HepG2 (cell line): ENCODE data around the gene CAPN8. TPM values are rescaled to one million over a fixed set of nuclear protein-coding genes. Genes with fewer than 3 reads are reported as not detected.

Experiments
- FOSL2 ChIP-seq: sonication (generic); formaldehyde crosslinking; IDR thresholded peaks from 2 replicates; pipeline ENCODE4 v1.4.0; 2020; ENCODE audit warnings: missing genetic modification reagents
- FOXA1 ChIP-seq, 2 experiments: fragments of 450-650 bp in 1 of 2; sonication (generic) in 1 of 2; formaldehyde crosslinking in 1 of 2; IDR thresholded peaks; 2 replicates each; pipeline versions ENCODE4 v1.4.0 to v1.6.1; 2016 to 2020; ENCODE audit warnings: missing genetic modification reagents in 1 of 2
- SIX4 ChIP-seq: sonication (generic); formaldehyde crosslinking; IDR thresholded peaks from 2 replicates; pipeline ENCODE4 v1.4.0; 2020; ENCODE audit warnings: missing genetic modification reagents
- SMAD1 ChIP-seq: sonication (generic); formaldehyde crosslinking; IDR thresholded peaks from 2 replicates; pipeline ENCODE4 v1.4.0; 2020; ENCODE audit warnings: missing genetic modification reagents, low read depth, mild to moderate bottlenecking, borderline replicate concordance
- SOX13 ChIP-seq, 3 experiments: fragments of 450-650 bp in 1 of 3; sonication (generic) in 1 of 3; formaldehyde crosslinking in 1 of 3; IDR thresholded peaks in 2 of 3; conservative IDR thresholded peaks in 1 of 3; 2 replicates each; pipeline versions ENCODE4 v1.5.0 to v1.6.1; 2016 to 2020; ENCODE audit warnings: antibody characterized with exemption in 1 of 3, mild to moderate bottlenecking in 1 of 3, missing compliant biosample characterization in 1 of 3, missing genetic modification reagents in 1 of 3, moderate library complexity in 1 of 3
- ZNF124 ChIP-seq: sonication (generic); formaldehyde crosslinking; IDR thresholded peaks from 2 replicates; pipeline ENCODE4 v1.4.0; 2020; ENCODE audit warnings: missing genetic modification reagents
- ZNF264 ChIP-seq: sonication (generic); formaldehyde crosslinking; IDR thresholded peaks from 2 replicates; pipeline ENCODE4 v1.4.0; 2020; ENCODE audit warnings: missing genetic modification reagents
- ZNF7 ChIP-seq: IDR thresholded peaks from 2 replicates; pipeline ENCODE4 v1.6.1; 2016; ENCODE audit warnings: missing biosample characterization, missing genetic modification reagents
- polyA plus RNA-seq, 8 experiments: library from polyadenylated mRNA; depleted of rRNA in 3 of 8; stranded (reverse) in 7 of 8; unstranded in 1 of 8; fragments of >200 nt; fragmentation: Illumina TruSeq in 4 of 8; extraction: Trizol in 4 of 8; gene quantifications; 2 replicates each; pipeline versions ENCODE4 v1.2.1 to v1.2.3, GENCODE V29; 2011 to 2016; ENCODE audit warnings: low read depth in 4 of 8, missing spikeins in 1 of 8, mixed read lengths in 1 of 8; ENCODE audit not compliant: insufficient read depth in 1 of 8
- total RNA-seq, 5 experiments: library from RNA; depleted of rRNA; stranded (reverse); fragments of >200 nt; fragmentation: Illumina TruSeq; extraction: Trizol; gene quantifications; 2 replicates each; pipeline ENCODE4 v1.2.3, GENCODE V29; 2016; ENCODE audit warnings: low read depth in 1 of 5
- TF ChIP-seq, protein P1 (sequence below): sonication (generic); formaldehyde crosslinking; conservative IDR thresholded peaks from 2 replicates; pipeline ENCODE4 v1.4.0; 2020; ENCODE audit warnings: missing genetic modification reagents
- TF ChIP-seq, protein P2 (sequence below): sonication (generic); formaldehyde crosslinking; IDR thresholded peaks from 2 replicates; pipeline ENCODE4 v1.5.0; 2020; ENCODE audit warnings: missing genetic modification reagents
- TF ChIP-seq, protein P3 (sequence below): sonication (generic); formaldehyde crosslinking; IDR thresholded peaks from 2 replicates; pipeline ENCODE4 v1.4.0; 2020; ENCODE audit warnings: missing genetic modification reagents
- TF ChIP-seq, protein P4 (sequence below): sonication (generic); formaldehyde crosslinking; IDR thresholded peaks from 2 replicates; pipeline ENCODE4 v1.5.1; 2020; ENCODE audit warnings: mild to moderate bottlenecking, missing genetic modification reagents, moderate library complexity
- TF ChIP-seq, protein P5 (sequence below): sonication (generic); formaldehyde crosslinking; IDR thresholded peaks from 2 replicates; pipeline ENCODE4 v1.4.0; 2020; ENCODE audit warnings: low read depth, missing genetic modification reagents
- TF ChIP-seq, protein P6 (sequence below): sonication (generic); formaldehyde crosslinking; IDR thresholded peaks from 2 replicates; pipeline ENCODE4 v1.4.0; 2020; ENCODE audit warnings: missing genetic modification reagents, mild to moderate bottlenecking, borderline replicate concordance

CAPN8 gene
- total and polyA plus RNA-seq, 2 of the 13 experiments (the other 11 are each of a cell fraction or from before 2014, with no cell fraction given): 0.20 to 0.25 TPM

DNA sequence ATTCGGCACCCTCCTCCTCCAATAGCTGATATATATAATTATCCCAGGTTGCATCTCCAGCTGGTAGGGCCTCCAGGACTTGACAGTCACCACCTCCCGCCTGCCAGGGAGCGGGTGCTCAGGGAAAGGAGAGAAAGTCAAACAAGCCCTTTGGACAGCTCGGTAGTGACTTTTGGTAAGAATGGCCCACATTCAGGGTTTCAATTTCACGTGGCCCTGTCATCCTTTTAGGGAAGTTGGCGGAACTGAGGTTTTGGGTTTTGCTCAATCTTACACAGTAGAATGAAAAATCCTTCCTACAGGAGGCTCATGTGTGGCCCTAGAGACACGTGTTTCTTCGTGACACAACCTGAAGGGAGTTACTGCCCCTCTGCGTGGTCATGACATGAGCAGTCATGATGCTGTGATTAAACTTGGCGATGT, 44.2 kb downstream of the CAPN8 start (continued):
- TF ChIP-seq, protein P1, sequence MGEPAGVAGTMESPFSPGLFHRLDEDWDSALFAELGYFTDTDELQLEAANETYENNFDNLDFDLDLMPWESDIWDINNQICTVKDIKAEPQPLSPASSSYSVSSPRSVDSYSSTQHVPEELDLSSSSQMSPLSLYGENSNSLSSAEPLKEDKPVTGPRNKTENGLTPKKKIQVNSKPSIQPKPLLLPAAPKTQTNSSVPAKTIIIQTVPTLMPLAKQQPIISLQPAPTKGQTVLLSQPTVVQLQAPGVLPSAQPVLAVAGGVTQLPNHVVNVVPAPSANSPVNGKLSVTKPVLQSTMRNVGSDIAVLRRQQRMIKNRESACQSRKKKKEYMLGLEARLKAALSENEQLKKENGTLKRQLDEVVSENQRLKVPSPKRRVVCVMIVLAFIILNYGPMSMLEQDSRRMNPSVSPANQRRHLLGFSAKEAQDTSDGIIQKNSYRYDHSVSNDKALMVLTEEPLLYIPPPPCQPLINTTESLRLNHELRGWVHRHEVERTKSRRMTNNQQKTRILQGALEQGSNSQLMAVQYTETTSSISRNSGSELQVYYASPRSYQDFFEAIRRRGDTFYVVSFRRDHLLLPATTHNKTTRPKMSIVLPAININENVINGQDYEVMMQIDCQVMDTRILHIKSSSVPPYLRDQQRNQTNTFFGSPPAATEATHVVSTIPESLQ (CRISPR knock-in tag): no peak
- TF ChIP-seq ZNF124 (no peak), ZNF264 (CRISPR knock-in tag) (no peak), ZNF7 (CRISPR knock-in tag) (no peak), FOSL2 (CRISPR knock-in tag) (peak; percentile 13; the same call in 1 of the 2 replicates), FOXA1 (IDR thresholded peaks at IDR 0.05) (no peak), FOXA1 (CRISPR knock-in tag; IDR thresholded peaks at IDR 0.05) (peak; percentile 72), SMAD1 (no peak), SOX13 (IDR thresholded peaks at IDR 0.05) (no peak), SOX13 (CRISPR knock-in tag; conservative IDR thresholded peaks at IDR 0.05 in 1 of 2, IDR thresholded peaks at IDR 0.05 in 1 of 2) (peak in 1 of 2 experiments; percentile 46; a peak in 1 of 4 replicates), SIX4 (peak; percentile 38; the same call in 1 of the 2 replicates)
- TF ChIP-seq, protein P2, sequence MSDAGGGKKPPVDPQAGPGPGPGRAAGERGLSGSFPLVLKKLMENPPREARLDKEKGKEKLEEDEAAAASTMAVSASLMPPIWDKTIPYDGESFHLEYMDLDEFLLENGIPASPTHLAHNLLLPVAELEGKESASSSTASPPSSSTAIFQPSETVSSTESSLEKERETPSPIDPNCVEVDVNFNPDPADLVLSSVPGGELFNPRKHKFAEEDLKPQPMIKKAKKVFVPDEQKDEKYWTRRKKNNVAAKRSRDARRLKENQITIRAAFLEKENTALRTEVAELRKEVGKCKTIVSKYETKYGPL (CRISPR knock-in tag): no peak
- TF ChIP-seq, protein P3, sequence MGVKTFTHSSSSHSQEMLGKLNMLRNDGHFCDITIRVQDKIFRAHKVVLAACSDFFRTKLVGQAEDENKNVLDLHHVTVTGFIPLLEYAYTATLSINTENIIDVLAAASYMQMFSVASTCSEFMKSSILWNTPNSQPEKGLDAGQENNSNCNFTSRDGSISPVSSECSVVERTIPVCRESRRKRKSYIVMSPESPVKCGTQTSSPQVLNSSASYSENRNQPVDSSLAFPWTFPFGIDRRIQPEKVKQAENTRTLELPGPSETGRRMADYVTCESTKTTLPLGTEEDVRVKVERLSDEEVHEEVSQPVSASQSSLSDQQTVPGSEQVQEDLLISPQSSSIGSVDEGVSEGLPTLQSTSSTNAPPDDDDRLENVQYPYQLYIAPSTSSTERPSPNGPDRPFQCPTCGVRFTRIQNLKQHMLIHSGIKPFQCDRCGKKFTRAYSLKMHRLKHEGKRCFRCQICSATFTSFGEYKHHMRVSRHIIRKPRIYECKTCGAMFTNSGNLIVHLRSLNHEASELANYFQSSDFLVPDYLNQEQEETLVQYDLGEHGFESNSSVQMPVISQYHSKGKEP: no peak
- TF ChIP-seq, protein P4, sequence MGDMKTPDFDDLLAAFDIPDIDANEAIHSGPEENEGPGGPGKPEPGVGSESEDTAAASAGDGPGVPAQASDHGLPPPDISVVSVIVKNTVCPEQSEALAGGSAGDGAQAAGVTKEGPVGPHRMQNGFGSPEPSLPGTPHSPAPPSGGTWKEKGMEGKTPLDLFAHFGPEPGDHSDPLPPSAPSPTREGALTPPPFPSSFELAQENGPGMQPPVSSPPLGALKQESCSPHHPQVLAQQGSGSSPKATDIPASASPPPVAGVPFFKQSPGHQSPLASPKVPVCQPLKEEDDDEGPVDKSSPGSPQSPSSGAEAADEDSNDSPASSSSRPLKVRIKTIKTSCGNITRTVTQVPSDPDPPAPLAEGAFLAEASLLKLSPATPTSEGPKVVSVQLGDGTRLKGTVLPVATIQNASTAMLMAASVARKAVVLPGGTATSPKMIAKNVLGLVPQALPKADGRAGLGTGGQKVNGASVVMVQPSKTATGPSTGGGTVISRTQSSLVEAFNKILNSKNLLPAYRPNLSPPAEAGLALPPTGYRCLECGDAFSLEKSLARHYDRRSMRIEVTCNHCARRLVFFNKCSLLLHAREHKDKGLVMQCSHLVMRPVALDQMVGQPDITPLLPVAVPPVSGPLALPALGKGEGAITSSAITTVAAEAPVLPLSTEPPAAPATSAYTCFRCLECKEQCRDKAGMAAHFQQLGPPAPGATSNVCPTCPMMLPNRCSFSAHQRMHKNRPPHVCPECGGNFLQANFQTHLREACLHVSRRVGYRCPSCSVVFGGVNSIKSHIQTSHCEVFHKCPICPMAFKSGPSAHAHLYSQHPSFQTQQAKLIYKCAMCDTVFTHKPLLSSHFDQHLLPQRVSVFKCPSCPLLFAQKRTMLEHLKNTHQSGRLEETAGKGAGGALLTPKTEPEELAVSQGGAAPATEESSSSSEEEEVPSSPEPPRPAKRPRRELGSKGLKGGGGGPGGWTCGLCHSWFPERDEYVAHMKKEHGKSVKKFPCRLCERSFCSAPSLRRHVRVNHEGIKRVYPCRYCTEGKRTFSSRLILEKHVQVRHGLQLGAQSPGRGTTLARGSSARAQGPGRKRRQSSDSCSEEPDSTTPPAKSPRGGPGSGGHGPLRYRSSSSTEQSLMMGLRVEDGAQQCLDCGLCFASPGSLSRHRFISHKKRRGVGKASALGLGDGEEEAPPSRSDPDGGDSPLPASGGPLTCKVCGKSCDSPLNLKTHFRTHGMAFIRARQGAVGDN (CRISPR knock-in tag): no peak
- TF ChIP-seq, protein P5, sequence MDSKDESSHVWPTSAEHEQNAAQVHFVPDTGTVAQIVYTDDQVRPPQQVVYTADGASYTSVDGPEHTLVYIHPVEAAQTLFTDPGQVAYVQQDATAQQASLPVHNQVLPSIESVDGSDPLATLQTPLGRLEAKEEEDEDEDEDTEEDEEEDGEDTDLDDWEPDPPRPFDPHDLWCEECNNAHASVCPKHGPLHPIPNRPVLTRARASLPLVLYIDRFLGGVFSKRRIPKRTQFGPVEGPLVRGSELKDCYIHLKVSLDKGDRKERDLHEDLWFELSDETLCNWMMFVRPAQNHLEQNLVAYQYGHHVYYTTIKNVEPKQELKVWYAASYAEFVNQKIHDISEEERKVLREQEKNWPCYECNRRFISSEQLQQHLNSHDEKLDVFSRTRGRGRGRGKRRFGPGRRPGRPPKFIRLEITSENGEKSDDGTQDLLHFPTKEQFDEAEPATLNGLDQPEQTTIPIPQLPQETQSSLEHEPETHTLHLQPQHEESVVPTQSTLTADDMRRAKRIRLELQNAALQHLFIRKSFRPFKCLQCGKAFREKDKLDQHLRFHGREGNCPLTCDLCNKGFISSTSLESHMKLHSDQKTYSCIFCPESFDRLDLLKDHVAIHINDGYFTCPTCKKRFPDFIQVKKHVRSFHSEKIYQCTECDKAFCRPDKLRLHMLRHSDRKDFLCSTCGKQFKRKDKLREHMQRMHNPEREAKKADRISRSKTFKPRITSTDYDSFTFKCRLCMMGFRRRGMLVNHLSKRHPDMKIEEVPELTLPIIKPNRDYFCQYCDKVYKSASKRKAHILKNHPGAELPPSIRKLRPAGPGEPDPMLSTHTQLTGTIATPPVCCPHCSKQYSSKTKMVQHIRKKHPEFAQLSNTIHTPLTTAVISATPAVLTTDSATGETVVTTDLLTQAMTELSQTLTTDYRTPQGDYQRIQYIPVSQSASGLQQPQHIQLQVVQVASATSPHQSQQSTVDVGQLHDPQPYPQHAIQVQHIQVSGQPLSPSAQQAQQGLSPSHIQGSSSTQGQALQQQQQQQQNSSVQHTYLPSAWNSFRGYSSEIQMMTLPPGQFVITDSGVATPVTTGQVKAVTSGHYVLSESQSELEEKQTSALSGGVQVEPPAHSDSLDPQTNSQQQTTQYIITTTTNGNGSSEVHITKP (CRISPR knock-in tag): no peak
- TF ChIP-seq, protein P6, sequence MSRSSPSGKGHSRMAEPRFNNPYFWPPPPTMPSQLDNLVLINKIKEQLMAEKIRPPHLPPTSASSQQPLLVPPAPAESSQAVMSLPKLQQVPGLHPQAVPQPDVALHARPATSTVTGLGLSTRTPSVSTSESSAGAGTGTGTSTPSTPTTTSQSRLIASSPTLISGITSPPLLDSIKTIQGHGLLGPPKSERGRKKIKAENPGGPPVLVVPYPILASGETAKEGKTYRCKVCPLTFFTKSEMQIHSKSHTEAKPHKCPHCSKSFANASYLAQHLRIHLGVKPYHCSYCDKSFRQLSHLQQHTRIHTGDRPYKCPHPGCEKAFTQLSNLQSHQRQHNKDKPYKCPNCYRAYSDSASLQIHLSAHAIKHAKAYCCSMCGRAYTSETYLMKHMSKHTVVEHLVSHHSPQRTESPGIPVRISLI: no peak
